Retinal pigment epithelial cell (primary cell): Measurements from ENCODE around the gene C1orf141.
A peak's percentile ranks its signal among the peaks of the same experiment; 100 is the strongest.
"Not testable (repeated sequence)": the region's sequence is repeated elsewhere in the genome, so short reads cannot be mapped to it uniquely, and the experiment has no call there.

Experiments used
- DNase-seq: peaks from one replicate; pipeline ENCODE4 v3.0.0-alpha.2; 2010; ENCODE audit warnings: low read depth
- H3K4me3 ChIP-seq: 2 replicates; pipeline ENCODE4 v1.5.1; 2011; ENCODE audit warnings: mild to moderate bottlenecking, low read length, control low read depth, moderate library complexity
- TF ChIP-seq, protein P1 (sequence below): conservative IDR thresholded peaks from 2 replicates; pipeline ENCODE4 v1.5.1; 2011; ENCODE audit warnings: low read depth, low read length, control low read depth, inconsistent platforms

Gene C1orf141

DNA sequence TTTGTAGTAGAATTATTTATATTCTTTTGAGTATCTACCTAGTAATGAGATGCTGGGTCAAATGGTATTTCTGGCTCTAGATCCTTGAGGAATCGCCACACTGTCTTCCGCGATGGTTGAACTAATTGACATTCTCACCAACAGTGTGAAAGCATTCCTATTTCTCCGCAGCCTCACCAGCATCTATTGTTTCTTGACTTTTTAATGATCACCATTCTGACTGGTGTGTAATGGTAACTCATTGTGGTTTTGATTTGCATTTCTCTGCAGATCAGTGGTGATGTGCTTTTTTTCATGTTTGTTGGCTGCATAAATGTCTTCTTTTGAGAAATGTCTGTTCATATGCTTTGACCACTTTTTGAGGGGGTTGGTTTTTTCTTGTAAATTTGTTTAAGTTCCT is 16.2 kb upstream of the C1orf141 start:
- no peak for DNase-seq
- TF ChIP-seq, protein P1, sequence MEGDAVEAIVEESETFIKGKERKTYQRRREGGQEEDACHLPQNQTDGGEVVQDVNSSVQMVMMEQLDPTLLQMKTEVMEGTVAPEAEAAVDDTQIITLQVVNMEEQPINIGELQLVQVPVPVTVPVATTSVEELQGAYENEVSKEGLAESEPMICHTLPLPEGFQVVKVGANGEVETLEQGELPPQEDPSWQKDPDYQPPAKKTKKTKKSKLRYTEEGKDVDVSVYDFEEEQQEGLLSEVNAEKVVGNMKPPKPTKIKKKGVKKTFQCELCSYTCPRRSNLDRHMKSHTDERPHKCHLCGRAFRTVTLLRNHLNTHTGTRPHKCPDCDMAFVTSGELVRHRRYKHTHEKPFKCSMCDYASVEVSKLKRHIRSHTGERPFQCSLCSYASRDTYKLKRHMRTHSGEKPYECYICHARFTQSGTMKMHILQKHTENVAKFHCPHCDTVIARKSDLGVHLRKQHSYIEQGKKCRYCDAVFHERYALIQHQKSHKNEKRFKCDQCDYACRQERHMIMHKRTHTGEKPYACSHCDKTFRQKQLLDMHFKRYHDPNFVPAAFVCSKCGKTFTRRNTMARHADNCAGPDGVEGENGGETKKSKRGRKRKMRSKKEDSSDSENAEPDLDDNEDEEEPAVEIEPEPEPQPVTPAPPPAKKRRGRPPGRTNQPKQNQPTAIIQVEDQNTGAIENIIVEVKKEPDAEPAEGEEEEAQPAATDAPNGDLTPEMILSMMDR: no peak
- no peak overlapping the region for H3K4me3 ChIP-seq

DNA sequence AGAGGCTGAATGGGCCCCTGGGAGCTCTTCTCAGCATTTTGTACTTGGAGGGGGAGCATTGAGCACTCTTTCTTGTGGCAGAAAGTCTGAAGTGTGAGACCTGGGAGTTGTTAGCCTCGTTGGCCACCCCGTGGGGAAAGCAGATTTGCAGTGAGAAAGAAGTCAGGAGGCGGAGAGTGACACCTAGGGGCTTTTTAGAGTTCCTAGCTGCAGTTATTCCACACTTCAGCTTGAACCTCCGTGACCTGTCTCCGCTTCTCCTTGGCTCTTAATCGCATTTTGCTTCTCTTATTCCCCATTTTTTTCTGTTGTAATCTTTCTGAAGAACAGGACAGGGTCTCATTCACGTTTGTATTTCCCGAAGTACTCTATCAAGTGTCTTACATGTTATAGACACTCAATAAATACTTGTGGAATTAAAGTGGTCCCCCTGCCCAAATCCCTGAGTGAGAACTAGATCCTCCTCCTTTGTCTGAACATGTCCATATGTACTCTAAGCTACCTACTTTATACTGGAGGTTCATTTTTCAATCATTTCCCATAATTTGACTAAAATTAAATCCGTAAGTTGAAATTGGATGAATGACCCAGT is 14.5 kb upstream of the C1orf141 start:
- peak; percentile 37 for DNase-seq

DNA sequence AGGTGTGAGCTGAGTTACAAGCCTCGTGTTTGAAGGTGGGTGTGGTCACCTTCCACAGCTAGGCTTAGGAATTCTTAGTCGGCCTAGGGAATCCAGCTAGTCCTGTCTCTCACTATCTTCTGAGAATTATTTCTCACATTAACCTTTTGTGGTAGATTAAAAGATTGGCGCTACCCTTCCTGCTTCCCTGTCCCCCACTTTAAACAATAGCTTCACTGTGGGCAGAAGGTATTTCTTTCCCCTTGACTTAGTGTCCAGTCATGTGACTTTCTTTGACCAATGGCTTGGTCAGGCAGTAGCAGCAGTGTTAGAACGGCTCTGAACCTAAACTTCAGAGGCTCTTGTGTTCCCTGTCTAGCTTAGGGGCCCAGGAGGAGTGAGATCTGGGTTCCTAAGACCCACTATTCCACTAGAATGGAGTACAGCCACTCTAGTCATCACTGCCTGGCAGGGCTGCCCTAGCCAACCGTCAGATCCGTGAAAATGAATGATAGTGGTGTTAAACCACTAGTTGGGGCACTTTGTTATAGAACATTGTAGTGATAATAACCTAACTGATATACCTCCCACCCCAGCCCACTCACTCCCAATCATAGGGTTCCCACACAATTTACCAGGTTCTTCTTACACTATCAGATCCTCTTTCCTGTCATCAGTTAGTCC is 13.9 kb upstream of the C1orf141 start:
- H3K4me3 ChIP-seq: no peak overlapping the region
- TF ChIP-seq, protein P1: no peak
- no peak for DNase-seq

More for the DNA sequence above, 14.5 kb upstream of the C1orf141 start:
- TF ChIP-seq, protein P1: peak; percentile 87
- H3K4me3 ChIP-seq: no peak overlapping the region

DNA sequence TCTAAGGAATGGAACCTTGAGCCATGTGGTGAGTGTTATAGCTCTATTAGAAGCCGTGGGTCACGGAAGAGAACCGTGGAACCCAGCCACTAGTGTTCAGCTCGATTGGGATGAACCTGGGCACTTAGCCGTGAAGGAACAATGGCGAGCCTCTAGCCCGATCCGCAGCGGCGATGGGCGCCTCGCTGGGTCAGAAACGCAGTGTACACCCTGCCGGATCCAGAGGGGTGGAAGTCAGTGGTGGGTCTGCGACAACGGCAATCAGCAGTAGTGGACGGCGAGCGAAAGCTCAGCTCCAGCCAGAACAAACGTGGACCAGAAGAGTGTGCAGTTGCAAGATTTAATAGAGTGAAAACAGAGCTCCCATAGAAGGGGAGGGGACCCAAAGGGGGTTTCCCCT is 13.2 kb upstream of the C1orf141 start:
- not testable (repeated sequence) for DNase-seq

DNA sequence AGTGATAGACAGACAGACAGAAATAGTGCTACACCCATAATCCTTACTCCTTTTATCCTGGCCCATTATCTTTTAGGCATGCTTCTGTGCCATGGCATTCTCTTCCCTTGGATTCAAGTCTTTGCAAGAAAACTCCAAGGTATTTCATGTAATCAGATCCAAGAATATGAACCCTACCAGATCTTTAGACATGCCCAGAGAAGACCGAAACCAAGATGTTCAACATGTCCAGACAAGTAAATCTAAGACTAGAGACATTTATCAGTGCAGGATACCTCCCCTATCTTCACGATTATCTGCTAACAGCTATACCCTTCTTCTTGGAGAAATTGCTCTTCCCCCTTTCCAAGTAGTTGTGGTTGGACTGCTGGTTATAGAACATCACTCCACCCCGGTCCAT is 11.8 kb upstream of the C1orf141 start:
- TF ChIP-seq, protein P1: no peak
- H3K4me3 ChIP-seq: no peak overlapping the region
- DNase-seq: no peak

More for the DNA sequence above, 13.2 kb upstream of the C1orf141 start:
- not testable (repeated sequence) for H3K4me3 ChIP-seq

DNA sequence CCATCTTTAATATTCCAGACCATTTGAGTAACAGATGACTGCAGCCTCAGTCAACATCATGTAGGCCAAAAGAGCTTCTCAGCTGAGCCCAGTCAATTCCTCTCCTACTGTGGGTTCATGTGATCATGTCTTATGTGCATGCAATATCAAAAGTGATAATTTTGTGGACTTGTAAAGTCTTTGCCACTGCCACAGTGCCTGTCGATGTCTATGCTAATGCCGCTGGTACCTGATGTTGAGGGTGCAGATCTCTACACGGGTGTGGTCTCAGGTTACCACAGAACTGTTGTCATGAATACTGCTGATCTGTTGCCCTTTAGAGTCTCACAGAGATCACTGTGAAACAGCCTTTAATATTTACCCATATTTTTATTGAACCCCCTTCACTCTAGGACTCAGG is 11.3 kb upstream of the C1orf141 start:
- TF ChIP-seq, protein P1: no peak
- no peak overlapping the region for H3K4me3 ChIP-seq
- no peak for DNase-seq

DNA sequence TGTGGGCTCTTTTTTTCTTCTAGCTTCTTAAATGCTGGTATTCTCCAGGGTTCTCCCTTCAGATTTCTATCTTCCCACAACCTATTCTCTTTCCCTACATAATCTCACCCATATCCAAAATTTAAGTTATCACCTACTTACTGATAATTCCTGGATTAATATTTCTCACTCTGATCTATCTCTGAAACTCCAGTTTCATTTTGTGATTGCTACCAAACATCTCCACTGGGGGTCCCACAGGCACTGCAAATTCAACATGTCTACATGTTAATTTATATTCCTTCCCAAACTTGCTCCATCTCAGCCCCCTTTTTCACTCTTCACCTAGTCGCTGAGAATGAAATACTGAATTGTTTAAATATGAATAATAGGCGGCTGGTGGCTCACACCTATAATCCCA is 9.9 kb upstream of the C1orf141 start:
- TF ChIP-seq, protein P1: peak; percentile 42
- no peak overlapping the region for H3K4me3 ChIP-seq
- DNase-seq: no peak
